GM21528 (cell line): ENCODE data around the gene PIRT.

Experiments used
- ATAC-seq: cut with Tn5 transposase; IDR thresholded peaks from one replicate; pipeline ENCODE4 v1.9.1; 2021; ENCODE audit warnings: mild to moderate bottlenecking, moderate library complexity; ENCODE audit not compliant: unreplicated experiment, low FRiP score

Gene PIRT

GRCh38 chr17:10824874-10825273 is 13.0 kb downstream of the PIRT start:
- ATAC-seq = no peak

- no peak for ATAC-seq
Observed at GRCh38 chr17:10821770-10822169, 16.1 kb downstream of the PIRT start.

GRCh38 chr17:10821054-10821453 is 16.8 kb downstream of the PIRT start:
- no peak for ATAC-seq

GRCh38 chr17:10815319-10815718 is 22.6 kb downstream of the PIRT start:
- ATAC-seq = no peak

GRCh38 chr17:10814075-10814474 is 23.8 kb downstream of the PIRT start:
- ATAC-seq = no peak

DNA sequence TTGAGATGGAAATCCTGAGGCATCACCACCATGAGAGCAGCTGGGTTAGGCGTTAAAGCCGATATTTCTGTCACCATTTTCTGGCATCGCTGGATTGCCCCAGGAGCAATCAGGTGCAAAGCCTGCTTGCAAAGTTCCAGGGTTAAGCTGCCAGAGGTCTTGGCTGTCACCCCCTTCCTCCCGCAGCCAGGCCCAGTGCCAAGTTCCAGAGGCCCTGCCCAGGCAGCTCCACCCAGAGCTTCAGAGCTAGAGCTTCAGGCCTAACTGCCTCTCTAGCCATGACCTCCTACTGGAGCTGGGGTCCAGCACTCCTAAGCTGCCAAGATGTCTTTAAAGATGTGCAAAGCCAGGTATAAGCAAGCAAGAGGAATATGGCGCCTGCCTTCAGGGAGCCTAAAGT is 25.2 kb downstream of the PIRT start:
- no peak for ATAC-seq

DNA sequence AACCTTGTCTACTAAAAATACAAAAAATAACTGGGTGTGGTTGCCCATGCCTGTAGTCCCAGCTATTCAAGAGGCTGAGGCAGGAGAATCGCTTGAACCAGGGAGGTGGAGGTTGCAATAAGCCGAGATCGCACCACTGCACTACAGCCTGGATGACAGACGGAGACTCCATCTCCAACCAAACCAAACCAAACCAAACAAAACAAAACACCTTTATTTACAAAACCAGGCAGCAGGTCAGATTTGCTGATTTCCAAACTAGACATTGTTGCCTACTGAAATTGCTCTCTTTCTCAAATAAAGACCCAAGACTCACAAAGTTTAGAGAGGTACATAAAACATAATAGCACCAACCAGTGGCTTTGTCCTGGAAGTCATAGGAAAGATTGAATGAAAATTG is 28.3 kb downstream of the PIRT start:
- ATAC-seq = no peak

- no peak for ATAC-seq
Observed at GRCh38 chr17:10807704-10808128, 30.2 kb downstream of the PIRT start.

DNA sequence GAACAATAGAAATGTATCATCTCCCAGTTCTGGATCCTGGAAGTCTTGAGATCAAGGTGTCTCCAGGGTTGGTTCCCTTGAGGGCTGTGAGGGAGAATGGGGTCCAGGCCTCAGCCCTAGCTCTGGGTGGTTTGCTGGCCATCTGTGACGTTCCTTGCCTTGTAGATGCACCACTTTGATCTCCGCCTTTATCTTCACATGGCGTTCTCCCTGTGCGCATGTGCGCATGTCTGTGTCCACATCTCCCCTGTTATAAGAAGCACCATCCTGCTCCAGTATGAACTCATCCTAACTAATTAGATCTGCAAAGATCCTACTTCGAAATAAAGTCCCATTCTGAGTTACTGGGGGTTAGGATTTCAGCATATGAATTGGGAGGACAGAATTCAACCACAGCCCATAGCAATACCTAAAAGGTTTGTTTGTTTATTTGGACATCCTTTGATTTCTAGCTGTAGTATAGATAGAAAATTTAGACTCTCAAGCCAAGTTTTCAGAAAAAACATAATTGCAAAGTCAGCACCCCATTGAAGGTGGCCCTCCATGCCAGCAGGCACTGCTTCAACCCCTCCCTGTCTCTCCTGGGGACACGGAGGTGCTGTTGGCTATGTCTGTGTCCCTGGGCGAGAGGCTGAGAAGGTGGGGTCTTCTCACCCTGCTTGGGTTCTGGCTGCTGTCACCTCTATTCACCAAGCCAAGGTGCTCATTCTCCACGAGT is 31.2 kb downstream of the PIRT start:
- ATAC-seq = no peak

- ATAC-seq = no peak
Observed at GRCh38 chr17:10805911-10806310, 32.0 kb downstream of the PIRT start.

GRCh38 chr17:10804546-10804945 is 33.3 kb downstream of the PIRT start:
- ATAC-seq = no peak

DNA sequence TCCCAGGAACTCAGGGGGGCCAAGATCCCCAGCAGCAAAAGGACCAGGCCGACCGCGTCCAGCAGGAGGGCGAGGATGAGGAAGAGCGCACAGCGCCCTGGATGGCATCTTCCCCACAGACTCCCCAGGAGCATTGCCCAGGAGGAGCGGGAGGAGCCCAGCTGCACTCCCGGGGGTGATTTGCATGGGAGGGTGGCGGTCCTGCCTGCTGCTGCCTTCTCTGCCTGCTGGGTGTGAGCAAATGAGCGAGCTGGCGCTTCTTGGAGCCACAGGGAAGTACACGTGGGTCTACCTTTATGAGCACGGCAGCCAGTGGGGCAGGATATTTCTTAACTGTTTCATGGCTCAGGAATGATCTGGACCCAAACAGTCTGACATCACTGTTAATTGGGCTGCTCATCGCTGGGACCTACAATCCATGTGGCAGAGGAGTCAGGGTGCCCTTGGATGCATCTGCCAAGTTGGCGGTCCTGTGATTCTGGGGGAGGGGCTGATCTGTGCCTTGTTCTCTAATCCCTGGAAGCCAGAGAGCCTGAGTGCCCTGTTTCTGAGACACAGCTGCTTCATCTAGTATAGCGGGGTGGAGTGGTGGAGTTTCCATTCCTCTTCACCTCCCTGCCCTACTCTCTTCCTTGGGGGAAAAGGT is 33.9 kb downstream of the PIRT start, which contains the start of gene TMEM238L:
TSS of gene TMEM238L (minus strand) at position 270 of the 646 bp plus-strand sequence. CDS start at position 134, 136 bp downstream.
- no peak for ATAC-seq

- ATAC-seq = no peak
Observed at GRCh38 chr17:10803350-10803749, 34.5 kb downstream of the PIRT start.

DNA sequence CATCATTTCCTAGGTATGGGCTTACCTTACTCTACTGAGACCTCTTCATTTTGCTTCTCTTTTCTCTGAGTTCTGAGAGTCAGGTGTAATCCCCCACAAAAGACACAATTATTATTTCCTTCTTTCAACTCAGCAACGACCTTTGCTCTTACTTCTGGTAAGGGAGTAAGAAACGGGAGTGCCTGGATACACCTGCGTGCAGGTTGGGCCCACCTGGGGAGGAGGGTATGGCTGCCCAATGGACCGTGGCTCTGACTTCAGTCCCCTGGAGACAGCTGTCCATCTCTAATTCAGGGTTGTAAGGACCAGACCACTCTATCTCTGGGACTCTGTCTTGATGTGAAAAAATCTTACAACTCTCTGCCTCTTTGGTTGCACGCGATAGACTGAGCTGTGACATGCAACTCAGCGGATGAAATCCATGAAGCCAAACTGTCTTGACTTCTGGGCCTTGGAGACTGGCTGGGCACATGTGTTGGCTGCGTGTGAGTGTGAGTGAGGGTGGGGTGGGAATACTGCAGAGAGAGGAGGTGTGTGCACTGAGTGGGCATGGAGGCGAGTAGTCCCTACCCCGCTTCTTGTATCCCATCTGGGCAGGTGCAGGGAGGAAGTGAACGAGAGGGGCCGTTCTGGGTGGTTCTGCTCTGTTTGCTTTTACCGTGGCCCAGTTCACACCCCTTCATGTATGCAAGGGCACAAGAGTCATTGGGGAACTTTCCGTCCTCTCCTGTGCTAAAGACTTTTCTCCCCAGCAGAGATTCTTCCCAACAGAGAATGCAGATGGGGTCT is 35.2 kb downstream of the PIRT start:
- no peak for ATAC-seq

- no peak for ATAC-seq
Observed at GRCh38 chr17:10799407-10799806, 38.5 kb downstream of the PIRT start.

DNA sequence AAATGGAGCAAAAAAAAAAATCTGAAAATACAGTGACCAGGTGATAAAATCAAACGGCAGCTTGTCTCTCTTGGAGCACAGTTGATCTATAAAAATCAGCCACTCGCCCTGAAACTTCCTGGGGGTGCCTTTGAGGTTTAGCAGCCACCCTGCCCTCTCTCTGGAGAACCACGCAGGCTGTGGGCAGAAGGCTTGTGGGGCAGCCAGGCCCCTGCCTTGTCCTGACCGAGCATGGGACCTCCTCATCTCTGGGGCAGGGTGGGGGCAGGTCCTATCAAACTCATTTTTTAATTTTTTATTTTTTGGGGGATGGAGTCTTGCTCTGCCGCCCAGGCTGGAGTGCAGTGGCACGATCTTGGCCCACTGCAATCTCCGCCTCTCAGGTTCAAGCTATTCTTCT is 39.0 kb downstream of the PIRT start:
- no peak for ATAC-seq

DNA sequence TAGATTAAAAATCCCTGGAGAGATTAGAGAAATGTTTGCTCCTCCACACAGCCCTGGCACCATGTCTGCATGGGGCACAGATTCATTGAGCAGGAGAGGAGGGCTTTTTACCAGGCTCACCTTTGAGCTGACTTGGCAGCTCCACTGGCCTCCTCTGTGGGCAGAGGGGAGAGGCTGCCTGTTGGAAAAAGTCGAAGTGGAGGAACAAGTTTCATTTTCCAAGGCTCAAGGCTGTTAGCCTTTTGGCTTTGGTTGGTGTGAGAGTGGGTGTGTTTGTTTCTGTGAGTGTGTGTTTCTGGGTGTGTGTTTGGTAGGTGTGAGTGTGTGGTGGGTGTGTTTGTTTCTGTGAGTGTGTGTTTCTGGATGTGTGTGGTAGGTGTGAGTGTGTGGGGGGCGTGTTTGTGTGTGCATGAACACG is 39.5 kb downstream of the PIRT start:
- ATAC-seq = no peak

DNA sequence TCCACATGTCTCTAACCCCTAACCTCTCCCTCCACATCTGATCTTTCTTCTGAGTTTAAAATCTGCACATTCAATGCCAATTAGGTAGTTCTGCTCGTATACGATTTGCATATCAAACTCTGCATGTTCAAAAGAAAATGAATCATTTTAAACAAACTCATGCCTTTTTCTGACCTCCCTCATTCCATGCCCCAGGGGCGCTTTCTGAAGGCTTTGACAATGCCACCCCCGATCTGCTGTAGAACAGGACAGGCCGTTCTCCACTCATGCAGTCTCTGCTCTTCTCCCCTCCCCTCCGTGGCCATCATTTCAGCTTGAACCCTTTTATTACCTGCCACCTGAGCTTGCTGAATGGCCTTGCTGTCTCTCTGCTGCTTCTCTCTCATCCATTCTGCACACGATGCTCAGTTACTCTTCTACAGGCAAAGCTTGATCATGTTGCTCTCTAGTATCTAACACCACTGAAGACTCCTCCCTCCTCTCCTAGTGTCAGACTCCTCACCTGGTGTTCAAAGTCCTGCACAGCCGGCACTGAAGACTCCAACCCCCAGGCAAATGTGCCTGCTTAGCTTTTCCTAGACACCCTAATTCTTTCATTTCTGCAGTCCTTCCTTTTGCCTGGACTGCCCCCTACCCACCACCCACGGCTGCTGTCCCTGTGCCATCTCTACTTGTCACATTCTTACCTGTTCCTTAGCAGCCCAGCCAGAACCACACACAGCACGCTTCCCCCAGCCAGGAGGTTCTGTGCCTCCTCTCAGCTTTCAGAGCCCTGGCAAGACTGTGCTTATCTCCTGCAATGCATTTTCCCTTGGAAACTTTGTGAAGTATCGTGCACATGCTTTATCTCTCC is 40.2 kb downstream of the PIRT start:
- ATAC-seq = no peak

DNA sequence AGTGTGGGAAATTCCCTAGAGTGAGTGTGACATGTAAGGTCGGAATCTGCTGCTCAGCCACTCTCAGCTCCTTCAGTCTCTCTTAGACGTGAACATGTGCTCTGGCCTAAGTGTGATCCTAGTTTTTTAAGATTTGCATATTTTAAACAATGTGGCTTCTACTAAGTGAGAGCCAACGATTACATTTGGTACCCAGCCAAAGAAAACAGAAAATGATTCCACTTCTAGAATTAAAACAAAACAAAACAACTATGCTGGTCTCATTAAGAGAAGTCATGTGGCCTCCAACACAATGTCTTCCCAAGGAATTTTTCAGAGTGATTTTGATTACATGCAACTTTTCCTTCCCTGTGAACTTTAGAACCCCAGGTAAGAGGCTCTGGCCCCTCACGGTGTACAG is 44.1 kb downstream of the PIRT start:
- ATAC-seq = no peak

GRCh38 chr17:10793256-10793655 is 44.6 kb downstream of the PIRT start:
- no peak for ATAC-seq
